GM12878 (cell line): Measurements from ENCODE around the gene WDR31.

Experiments
- ATF3 ChIP-seq: IDR thresholded peaks from 2 replicates; pipeline ENCODE4 v1.6.1; 2011; ENCODE audit warnings: low read depth, mild to moderate bottlenecking, low read length, moderate library complexity, borderline replicate concordance; ENCODE audit errors: extremely low read depth
- BCLAF1 ChIP-seq: fragments of 450-650 bp; IDR thresholded peaks from 2 replicates; pipeline ENCODE4 v1.6.1; 2017; ENCODE audit warnings: antibody characterized with exemption, mild to moderate bottlenecking, moderate library complexity
- EZH2 ChIP-seq: IDR thresholded peaks from 2 replicates; pipeline ENCODE4 v1.6.1; 2012; ENCODE audit warnings: low read depth, mild to moderate bottlenecking, control low read depth, inconsistent platforms, low read length, borderline replicate concordance; ENCODE audit not compliant: control insufficient read depth
- HCFC1 ChIP-seq: fragments of 150-350 bp; IDR thresholded peaks from 2 replicates; pipeline ENCODE4 v1.6.1; 2014; ENCODE audit warnings: low read length
- HDAC2 ChIP-seq: fragments of 200-600 bp; sonication (generic); IDR thresholded peaks from 2 replicates; pipeline ENCODE4 v1.6.1; 2017
- MAX ChIP-seq: IDR thresholded peaks from 2 replicates; pipeline ENCODE4 v1.6.1; 2012; ENCODE audit warnings: low read depth, low read length, improper control_type of control experiment
- NBN ChIP-seq: fragments of 450-650 bp; IDR thresholded peaks from 2 replicates; pipeline ENCODE4 v1.6.1; 2016
- POLR2A ChIP-seq: IDR thresholded peaks from 2 replicates; pipeline ENCODE4 v1.6.1; 2011; ENCODE audit warnings: low read depth, mild to moderate bottlenecking, low read length
- RAD21 ChIP-seq: IDR thresholded peaks from 2 replicates; pipeline ENCODE4 v1.6.1; 2011; ENCODE audit warnings: mild to moderate bottlenecking, low read depth, low read length, moderate library complexity; ENCODE audit not compliant: insufficient read depth
- ZZZ3 ChIP-seq: IDR thresholded peaks from 2 replicates; pipeline ENCODE4 v1.6.1; 2011; ENCODE audit warnings: low read depth; ENCODE audit not compliant: control insufficient read depth, insufficient read length
- TF ChIP-seq, protein P1 (sequence below), 3 experiments: IDR thresholded peaks in 2 of 3; conservative IDR thresholded peaks in 1 of 3; 2 replicates each; pipeline ENCODE4 v1.5.1; 2011; ENCODE audit warnings: low read depth in 3 of 3, low read length in 3 of 3, mild to moderate bottlenecking in 3 of 3, control low read depth in 2 of 3, moderate library complexity in 2 of 3, inconsistent platforms in 1 of 3, mixed read lengths in 1 of 3; ENCODE audit not compliant: control insufficient read depth in 2 of 3, insufficient read depth in 1 of 3; ENCODE audit errors: extremely low read depth in 1 of 3

DNA sequence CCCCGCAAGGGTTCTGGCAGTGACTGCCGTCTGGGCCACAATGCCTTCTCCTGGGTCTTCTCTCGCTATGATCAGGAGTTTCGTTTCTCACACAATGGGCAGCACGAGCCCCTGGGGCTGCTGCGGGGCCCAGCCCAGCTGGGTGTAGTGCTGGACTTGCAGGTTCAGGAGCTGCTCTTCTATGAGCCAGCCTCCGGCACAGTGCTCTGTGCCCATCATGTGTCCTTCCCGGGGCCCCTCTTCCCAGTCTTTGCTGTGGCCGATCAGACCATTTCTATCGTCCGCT, 29.7 kb upstream of the WDR31 start:
- TF ChIP-seq ATF3 (no peak), ZZZ3 (no peak), HDAC2 (no peak), BCLAF1 (no peak), EZH2 (no peak), MAX (no peak), RAD21 (no peak), POLR2A (no peak), HCFC1 (no peak), NBN (no peak)
- TF ChIP-seq, protein P1, sequence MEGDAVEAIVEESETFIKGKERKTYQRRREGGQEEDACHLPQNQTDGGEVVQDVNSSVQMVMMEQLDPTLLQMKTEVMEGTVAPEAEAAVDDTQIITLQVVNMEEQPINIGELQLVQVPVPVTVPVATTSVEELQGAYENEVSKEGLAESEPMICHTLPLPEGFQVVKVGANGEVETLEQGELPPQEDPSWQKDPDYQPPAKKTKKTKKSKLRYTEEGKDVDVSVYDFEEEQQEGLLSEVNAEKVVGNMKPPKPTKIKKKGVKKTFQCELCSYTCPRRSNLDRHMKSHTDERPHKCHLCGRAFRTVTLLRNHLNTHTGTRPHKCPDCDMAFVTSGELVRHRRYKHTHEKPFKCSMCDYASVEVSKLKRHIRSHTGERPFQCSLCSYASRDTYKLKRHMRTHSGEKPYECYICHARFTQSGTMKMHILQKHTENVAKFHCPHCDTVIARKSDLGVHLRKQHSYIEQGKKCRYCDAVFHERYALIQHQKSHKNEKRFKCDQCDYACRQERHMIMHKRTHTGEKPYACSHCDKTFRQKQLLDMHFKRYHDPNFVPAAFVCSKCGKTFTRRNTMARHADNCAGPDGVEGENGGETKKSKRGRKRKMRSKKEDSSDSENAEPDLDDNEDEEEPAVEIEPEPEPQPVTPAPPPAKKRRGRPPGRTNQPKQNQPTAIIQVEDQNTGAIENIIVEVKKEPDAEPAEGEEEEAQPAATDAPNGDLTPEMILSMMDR (IDR thresholded peaks at IDR 0.05 in 2 of 3, conservative IDR thresholded peaks at IDR 0.05 in 1 of 3; ENCODE audit: control insufficient read depth in 2 of 3, extremely low read depth in 1 of 3, insufficient read depth in 1 of 3, low read depth in 3 of 3, low read length in 3 of 3): no peak
